LNCAP (cell line): ENCODE data around the gene PAPPA.

Source experiments
- CTCF ChIP-seq: fragments of 450-650 bp; IDR thresholded peaks from 2 replicates; pipeline ENCODE4 v1.5.1; 2017; ENCODE audit warnings: mild to moderate bottlenecking

PAPPA gene

GRCh38 chr9:116323571-116323970 is 170.0 kb downstream of the PAPPA start:
- TF ChIP-seq CTCF = no peak

- TF ChIP-seq CTCF = no peak
These were observed 172.3 kb downstream of the PAPPA start for GRCh38 chr9:116325924-116326323.

- TF ChIP-seq CTCF = no peak
These were observed 174.3 kb downstream of the PAPPA start for GRCh38 chr9:116327701-116328405.

GRCh38 chr9:116329470-116329869 is 175.9 kb downstream of the PAPPA start:
- no peak for TF ChIP-seq CTCF

GRCh38 chr9:116331241-116331640 is 177.7 kb downstream of the PAPPA start:
- no peak for TF ChIP-seq CTCF

- TF ChIP-seq CTCF = no peak
These were observed 178.5 kb downstream of the PAPPA start for GRCh38 chr9:116332090-116332489.

- no peak for TF ChIP-seq CTCF
These were observed 179.7 kb downstream of the PAPPA start for GRCh38 chr9:116333254-116333653.
